Retinal pigment epithelial cell (primary cell): ENCODE data around the gene MGAT3.

Source experiments
- DNase-seq: peaks from one replicate; pipeline ENCODE4 v3.0.0-alpha.2; 2010; ENCODE audit warnings: low read depth
- H3K4me3 ChIP-seq: 2 replicates; pipeline ENCODE4 v1.5.1; 2011; ENCODE audit warnings: mild to moderate bottlenecking, low read length, control low read depth, moderate library complexity
- TF ChIP-seq, protein P1 (sequence below): conservative IDR thresholded peaks from 2 replicates; pipeline ENCODE4 v1.5.1; 2011; ENCODE audit warnings: low read depth, low read length, control low read depth, inconsistent platforms

The MGAT3 gene

DNA sequence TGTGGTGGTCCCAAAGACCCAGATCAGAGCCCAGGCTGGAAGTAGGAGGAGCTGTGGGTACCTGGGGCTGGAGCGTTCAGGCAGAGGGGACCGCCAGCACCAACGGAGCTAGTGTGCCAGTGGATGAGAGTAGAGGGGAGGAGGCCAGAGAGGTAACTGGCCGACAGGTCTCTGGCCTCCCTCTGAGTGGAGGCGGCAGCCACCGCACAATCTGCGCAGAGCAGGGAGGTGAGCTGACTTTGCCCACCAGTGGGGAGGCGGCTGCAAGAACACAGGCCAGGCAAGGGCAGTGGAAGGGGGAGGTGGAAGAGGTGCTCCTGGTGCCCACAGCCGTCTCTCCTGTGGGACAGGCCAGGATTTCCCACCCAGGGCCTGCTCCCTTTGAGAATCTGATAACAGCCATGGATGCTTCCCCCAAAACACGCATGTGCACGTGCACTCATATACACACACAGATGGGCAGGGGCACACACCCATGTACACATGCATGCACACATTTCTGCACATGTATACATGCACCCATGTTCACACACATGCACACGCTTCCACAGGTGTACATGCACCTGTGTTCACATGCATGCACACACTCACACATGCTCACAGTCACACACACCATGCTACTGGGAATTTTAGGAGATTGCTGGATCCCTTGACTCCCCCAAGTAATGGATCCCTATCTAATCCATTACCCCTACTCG is 6.4 kb upstream of the MGAT3 start:
- TF ChIP-seq, protein P1, sequence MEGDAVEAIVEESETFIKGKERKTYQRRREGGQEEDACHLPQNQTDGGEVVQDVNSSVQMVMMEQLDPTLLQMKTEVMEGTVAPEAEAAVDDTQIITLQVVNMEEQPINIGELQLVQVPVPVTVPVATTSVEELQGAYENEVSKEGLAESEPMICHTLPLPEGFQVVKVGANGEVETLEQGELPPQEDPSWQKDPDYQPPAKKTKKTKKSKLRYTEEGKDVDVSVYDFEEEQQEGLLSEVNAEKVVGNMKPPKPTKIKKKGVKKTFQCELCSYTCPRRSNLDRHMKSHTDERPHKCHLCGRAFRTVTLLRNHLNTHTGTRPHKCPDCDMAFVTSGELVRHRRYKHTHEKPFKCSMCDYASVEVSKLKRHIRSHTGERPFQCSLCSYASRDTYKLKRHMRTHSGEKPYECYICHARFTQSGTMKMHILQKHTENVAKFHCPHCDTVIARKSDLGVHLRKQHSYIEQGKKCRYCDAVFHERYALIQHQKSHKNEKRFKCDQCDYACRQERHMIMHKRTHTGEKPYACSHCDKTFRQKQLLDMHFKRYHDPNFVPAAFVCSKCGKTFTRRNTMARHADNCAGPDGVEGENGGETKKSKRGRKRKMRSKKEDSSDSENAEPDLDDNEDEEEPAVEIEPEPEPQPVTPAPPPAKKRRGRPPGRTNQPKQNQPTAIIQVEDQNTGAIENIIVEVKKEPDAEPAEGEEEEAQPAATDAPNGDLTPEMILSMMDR: no peak
- no peak overlapping the region for H3K4me3 ChIP-seq
- no peak for DNase-seq

- no peak overlapping the region for H3K4me3 ChIP-seq
- DNase-seq: no peak
- TF ChIP-seq, protein P1: no peak
Observed at GRCh38 chr22:39452740-39453040, 4.1 kb upstream of the MGAT3 start.

GRCh38 chr22:39453765-39454378 is 2.9 kb upstream of the MGAT3 start:
- DNase-seq: no peak
- no peak overlapping the region for H3K4me3 ChIP-seq
- TF ChIP-seq, protein P1: no peak

- TF ChIP-seq, protein P1: no peak
Observed at GRCh38 chr22:39454385-39454871, 2.4 kb upstream of the MGAT3 start.

GRCh38 chr22:39457198-39457555 is 365 bp downstream of the MGAT3 start:
- TF ChIP-seq, protein P1: no peak
- no peak overlapping the region for H3K4me3 ChIP-seq
- no peak for DNase-seq

More at GRCh38 chr22:39454385-39454871, 2.4 kb upstream of the MGAT3 start:
- no peak overlapping the region for H3K4me3 ChIP-seq
- DNase-seq: no peak

GRCh38 chr22:39457556-39458443 is 988 bp downstream of the MGAT3 start:
- TF ChIP-seq, protein P1: no peak
- peak overlapping the region; percentile 25 for H3K4me3 ChIP-seq
- no peak for DNase-seq
